GM19463 (cell line): Measurements from ENCODE around the gene PGBD1.

Source experiments
- ATAC-seq: cut with Tn5 transposase; IDR thresholded peaks from one replicate; pipeline ENCODE4 v1.9.1; 2021; ENCODE audit warnings: mild to moderate bottlenecking, moderate library complexity; ENCODE audit not compliant: unreplicated experiment

Gene PGBD1

GRCh38 chr6:28281288-28282064, at the start of gene PGBD1:
Gene PGBD1 (plus strand): TSS chr6:28281572. CDS start chr6:28283814, 2,242 bp downstream.
- peak; percentile 92 for ATAC-seq

GRCh38 chr6:28232785-28233184, 48.6 kb upstream of the PGBD1 start:
- ATAC-seq: no peak

- no peak for ATAC-seq
Measured at GRCh38 chr6:28235912-28236452, 45.4 kb upstream of the PGBD1 start.

DNA sequence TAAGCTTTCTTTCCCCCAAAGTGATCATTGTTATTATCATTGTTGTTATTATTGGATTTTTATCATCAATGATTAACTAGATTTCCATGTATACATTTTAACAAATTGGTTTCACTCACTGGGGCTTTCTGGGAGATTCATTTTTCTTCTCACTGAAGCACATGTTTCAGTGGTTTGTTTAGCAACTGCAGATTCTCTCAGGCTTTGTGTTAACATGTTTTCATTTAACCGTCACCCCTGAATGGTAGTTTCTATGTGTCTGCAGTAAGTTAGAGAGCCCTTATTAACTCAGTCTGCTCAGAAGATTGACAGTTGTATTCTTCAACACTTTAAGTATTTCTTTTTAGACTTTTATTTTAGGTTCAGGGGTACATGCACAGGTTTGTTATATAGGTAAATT, 41.7 kb upstream of the PGBD1 start:
- ATAC-seq: no peak

- no peak for ATAC-seq
Measured at GRCh38 chr6:28240471-28240870, 40.9 kb upstream of the PGBD1 start.

DNA sequence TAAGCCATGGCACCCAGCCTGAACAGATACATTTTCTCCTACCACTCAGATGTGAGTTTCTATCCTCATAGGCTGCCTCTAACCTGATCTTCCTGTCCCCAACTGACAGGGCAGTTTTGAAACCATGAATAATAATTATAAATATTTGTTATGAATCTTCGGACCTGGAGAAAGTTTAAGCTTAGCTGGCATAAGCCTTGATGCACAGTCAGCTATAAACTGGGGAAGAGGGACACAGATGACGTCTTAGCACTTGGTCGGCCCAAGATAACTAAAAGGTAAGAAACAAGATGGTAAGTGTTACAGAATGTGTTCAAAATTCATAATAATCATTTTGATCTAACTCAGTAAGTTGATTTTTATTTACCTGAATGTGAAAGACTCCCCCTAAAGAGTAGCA, 37.4 kb upstream of the PGBD1 start:
- no peak for ATAC-seq

GRCh38 chr6:28245206-28245941, 36.0 kb upstream of the PGBD1 start:
- no peak for ATAC-seq

DNA sequence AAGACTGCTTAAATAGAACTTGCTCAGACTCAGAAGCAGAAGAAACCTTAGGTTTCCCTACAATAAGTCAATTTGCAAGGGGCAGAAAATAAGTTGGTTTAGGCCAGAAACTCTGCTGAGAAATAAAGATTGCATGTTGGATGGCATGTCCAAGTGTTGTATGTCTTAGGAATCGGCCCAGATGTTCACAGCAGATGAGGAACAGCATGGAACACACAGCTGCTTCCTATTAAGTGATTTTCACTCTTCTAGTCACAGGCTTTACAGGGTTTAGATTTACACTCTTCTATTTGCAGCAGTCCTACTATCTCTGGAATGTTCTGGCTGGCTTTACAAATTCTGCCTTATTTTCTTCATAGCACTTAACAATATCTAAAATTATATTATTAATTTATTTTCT, 32.5 kb upstream of the PGBD1 start:
- no peak for ATAC-seq

- ATAC-seq: no peak
Measured at GRCh38 chr6:28250747-28251146, 30.6 kb upstream of the PGBD1 start.

GRCh38 chr6:28251661-28252008, 29.7 kb upstream of the PGBD1 start:
- ATAC-seq: peak; percentile 46

- ATAC-seq: peak; percentile 83
Measured at GRCh38 chr6:28252009-28252975, 29.1 kb upstream of the PGBD1 start, which contains the start of gene ZKSCAN4. Gene ZKSCAN4 (minus strand): TSS chr6:28252269. CDS start chr6:28251980, 289 bp downstream.

- no peak for ATAC-seq
Measured at GRCh38 chr6:28254121-28254519, 27.3 kb upstream of the PGBD1 start.

- no peak for ATAC-seq
Measured at GRCh38 chr6:28257042-28257441, 24.3 kb upstream of the PGBD1 start.

GRCh38 chr6:28258877-28259777, 22.2 kb upstream of the PGBD1 start, which contains the start of gene NKAPL:
Gene NKAPL (plus strand): TSS chr6:28259297. CDS start chr6:28259372, 75 bp downstream.
- ATAC-seq: no peak

DNA sequence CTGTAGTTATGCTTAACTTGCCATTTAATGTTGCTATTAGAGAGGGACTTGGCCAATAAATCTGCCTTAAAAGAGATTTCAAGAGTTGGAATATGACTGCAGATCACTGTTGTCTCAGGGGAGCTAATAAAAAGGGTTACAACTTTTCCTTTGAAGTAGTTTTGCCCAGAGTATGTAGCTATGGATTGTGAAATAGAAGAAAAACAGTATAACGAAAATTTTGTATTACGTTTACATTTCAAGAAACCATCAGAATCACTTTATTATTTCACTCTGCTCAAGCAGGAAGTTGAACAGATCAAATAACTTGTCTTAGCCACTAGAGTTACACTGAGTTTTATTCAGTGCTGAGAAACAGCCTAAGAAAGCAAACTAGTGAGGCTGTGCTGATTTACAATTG, 17.4 kb upstream of the PGBD1 start:
- ATAC-seq: no peak

GRCh38 chr6:28264834-28265401, 16.5 kb upstream of the PGBD1 start:
- no peak for ATAC-seq

DNA sequence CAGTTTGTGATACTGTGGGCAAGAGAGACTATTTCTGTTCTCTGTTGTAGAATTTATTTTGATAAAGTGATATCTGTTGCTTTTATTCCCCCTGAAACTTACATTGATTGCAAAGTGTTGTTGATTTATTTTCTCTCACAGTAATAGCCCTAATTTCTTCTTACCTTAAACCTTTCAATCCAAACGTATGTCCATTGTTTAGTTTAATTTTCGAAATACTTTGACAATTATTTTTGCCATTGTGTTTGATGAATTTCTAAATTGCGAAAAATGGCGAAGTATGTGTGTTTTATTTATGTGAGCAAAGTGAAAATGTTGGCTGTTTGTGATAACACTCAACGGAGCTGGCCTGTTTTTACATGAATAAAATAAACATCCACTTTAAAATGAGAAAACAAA, 14.8 kb upstream of the PGBD1 start:
- no peak for ATAC-seq

DNA sequence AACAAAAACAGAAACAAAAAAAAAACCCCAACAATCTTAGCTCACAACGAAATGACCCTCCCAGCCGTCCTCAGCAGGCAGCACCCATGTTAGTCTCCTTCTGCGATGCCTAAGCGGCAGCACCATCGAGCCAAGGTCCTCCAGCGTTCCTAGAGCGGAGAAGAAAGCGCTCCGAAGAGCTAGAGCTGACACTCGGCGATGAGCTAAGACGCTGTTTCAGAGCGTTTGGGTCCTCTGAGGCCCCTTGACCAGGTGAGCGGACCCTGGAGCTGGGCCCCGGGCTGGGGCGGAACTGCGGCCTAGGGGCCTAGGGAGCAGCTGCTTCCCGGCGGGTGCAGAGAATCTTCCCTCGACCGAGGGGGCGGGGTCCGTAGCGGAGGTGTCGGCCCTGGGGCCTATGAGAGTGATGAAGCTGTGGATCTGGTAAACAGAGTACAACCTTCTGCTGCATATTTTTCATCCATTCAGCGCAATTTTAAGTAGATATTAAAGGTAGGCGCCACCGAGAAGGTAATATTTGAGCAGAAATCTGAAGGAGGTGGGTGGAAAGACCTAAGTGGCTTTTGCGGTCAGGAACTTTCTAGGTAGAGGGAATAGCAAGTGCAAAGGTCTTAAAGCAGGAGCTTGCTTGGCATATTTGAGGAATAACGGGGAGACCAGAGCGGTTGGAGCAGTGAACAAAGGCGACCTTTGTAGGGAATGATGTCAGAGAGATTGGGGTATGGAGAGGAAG, 14.2 kb upstream of the PGBD1 start, which contains the start of gene ZSCAN26:
ZSCAN26 (plus strand) TSS at position 182 of the 733 bp plus-strand sequence. CDS start 4,777 bp downstream, outside the sequence.
- peak; percentile 93 for ATAC-seq

DNA sequence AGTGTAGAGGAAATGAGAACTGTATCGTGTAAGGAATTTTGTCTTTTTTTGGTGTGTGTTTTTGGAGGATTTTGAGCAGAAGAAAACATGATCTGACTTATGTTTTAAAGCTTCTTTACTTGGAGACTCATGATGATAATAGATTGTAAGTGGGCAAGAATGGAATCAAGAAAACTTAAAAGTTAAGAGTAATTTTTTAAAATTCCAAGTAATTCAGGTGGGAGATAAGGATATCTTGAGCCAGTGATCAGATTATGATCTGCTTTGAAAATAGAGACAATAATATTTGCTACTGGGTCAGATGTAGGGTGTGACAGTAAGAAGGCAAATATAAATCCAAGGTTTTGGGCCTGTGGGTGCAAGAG, 13.7 kb upstream of the PGBD1 start:
- no peak for ATAC-seq
